GM18511 (cell line): ENCODE data around the gene PNKD.
A peak's percentile ranks its signal among the peaks of the same experiment; 100 is the strongest.

ENCODE experiments used
- ATAC-seq: cut with Tn5 transposase; IDR thresholded peaks from one replicate; pipeline ENCODE4 v1.9.1; 2021; ENCODE audit warnings: mild to moderate bottlenecking, moderate library complexity; ENCODE audit not compliant: unreplicated experiment

Gene PNKD

GRCh38 chr2:218256612-218257350 is 13.5 kb upstream of the PNKD start:
- ATAC-seq: peak; percentile 21

GRCh38 chr2:218257390-218257981 is 12.8 kb upstream of the PNKD start:
- ATAC-seq: peak; percentile 87

- ATAC-seq: no peak
Measured at GRCh38 chr2:218259099-218259961, 11.0 kb upstream of the PNKD start.

GRCh38 chr2:218260166-218260565 is 10.2 kb upstream of the PNKD start:
- ATAC-seq: no peak

GRCh38 chr2:218260742-218261422 is 9.4 kb upstream of the PNKD start, which contains the start of gene GPBAR1:
GPBAR1 (plus strand) TSS chr2:218261015; CDS start chr2:218262725, 1,710 bp downstream.
- no peak for ATAC-seq

GRCh38 chr2:218261423-218262236 is 8.7 kb upstream of the PNKD start:
- ATAC-seq: no peak

- no peak for ATAC-seq
Measured at GRCh38 chr2:218262237-218262600, 8.1 kb upstream of the PNKD start.

GRCh38 chr2:218262631-218263586 is 7.4 kb upstream of the PNKD start:
- no peak for ATAC-seq

- ATAC-seq: no peak
Measured at GRCh38 chr2:218263817-218264641, 6.3 kb upstream of the PNKD start.

GRCh38 chr2:218264773-218265561 is 5.4 kb upstream of the PNKD start:
- no peak for ATAC-seq

- no peak for ATAC-seq
Measured at GRCh38 chr2:218265626-218266025, 4.7 kb upstream of the PNKD start.

- no peak for ATAC-seq
Measured at GRCh38 chr2:218266316-218266979, 3.9 kb upstream of the PNKD start.

- no peak for ATAC-seq
Measured at GRCh38 chr2:218267259-218267658, 3.1 kb upstream of the PNKD start.

- ATAC-seq: peak; percentile 1
Measured at GRCh38 chr2:218270721-218271486, 585 bp downstream of the PNKD start.

GRCh38 chr2:218271487-218271797 is 1.1 kb downstream of the PNKD start:
- no peak for ATAC-seq

- no peak for ATAC-seq
Measured at GRCh38 chr2:218271865-218272530, 1.7 kb downstream of the PNKD start.
